T-cell (primary cell): ENCODE data around the gene VPS45. TPM values are rescaled to one million over a fixed set of nuclear protein-coding genes. Genes with fewer than 3 reads are reported as not detected.
A peak's percentile ranks its signal among the peaks of the same experiment; 100 is the strongest.

Experiments
- ATAC-seq, 4 experiments: fragments of 200-7000 bp in 3 of 4; fragments of 150-1000 bp in 1 of 4; cut with Tn5 transposase; replicated peaks in 1 of 4; 1 replicate in 3 of 4; 2 replicates in 1 of 4; pipeline ENCODE4 v1.10.0; 2021; ENCODE audit warnings: moderate library complexity in 3 of 4, mild to moderate bottlenecking in 2 of 4, moderate number of reproducible peaks in 1 of 4
- CTCF ChIA-PET, 2 donors: fragments of 300-600 bp; sonication (Branson Sonifier 250); formaldehyde crosslinking; loops; one replicate each; lab custom pipeline; 2022; ENCODE audit warnings: antibody characterized with exemption in 2 of 2; lab: Charles Lee
- POLR2A ChIA-PET, 2 donors: fragments of 300-600 bp; sonication (Branson Sonifier 250); formaldehyde crosslinking; loops; one replicate each; lab custom pipeline; 2022; ENCODE audit warnings: antibody characterized with exemption in 2 of 2; lab: Charles Lee
- DNase-seq, 35 experiments: peaks; one replicate each; pipeline versions ENCODE4 v3.0.0 to v3.0.0-alpha.2; 2013 to 2023
- H3K27ac ChIP-seq: one replicate; pipeline ENCODE4 v1.5.1; 2013; ENCODE audit warnings: low read length
- H3K27me3 ChIP-seq, 2 experiments: replicated peaks in 1 of 2; 1 replicate in 1 of 2; 2 replicates in 1 of 2; pipeline versions ENCODE4 v1.6.1 to v1.7.0; 2013; ENCODE audit warnings: low read length in 1 of 2, mixed read lengths in 1 of 2; ENCODE audit not compliant: control insufficient read depth in 2 of 2, insufficient read depth in 2 of 2; ENCODE audit errors: extremely low read depth in 1 of 2
- H3K36me3 ChIP-seq, 2 donors: 1 replicate in 1 of 2; 2 replicates in 1 of 2; pipeline versions ENCODE4 v1.6.1 to v1.7.0; 2013; ENCODE audit warnings: low read length in 1 of 2; ENCODE audit not compliant: control insufficient read depth in 2 of 2, insufficient read depth in 1 of 2; ENCODE audit errors: extremely low read depth in 1 of 2
- H3K4me1 ChIP-seq, 2 experiments: 1 replicate in 1 of 2; 2 replicates in 1 of 2; pipeline versions ENCODE4 v1.6.1 to v1.7.0; 2013; ENCODE audit warnings: low read length in 2 of 2, mixed read lengths in 1 of 2; ENCODE audit not compliant: insufficient read depth in 2 of 2, control insufficient read depth in 1 of 2; ENCODE audit errors: extremely low read depth in 1 of 2
- H3K4me3 ChIP-seq, 2 donors: 1 replicate in 1 of 2; 2 replicates in 1 of 2; pipeline versions ENCODE4 v1.5.1 to v1.7.0; 2013; ENCODE audit warnings: mild to moderate bottlenecking in 2 of 2, low read length in 1 of 2, moderate library complexity in 1 of 2; ENCODE audit not compliant: control insufficient read depth in 1 of 2; ENCODE audit errors: extremely low read depth in 1 of 2
- H3K9me3 ChIP-seq: 2 replicates; pipeline ENCODE4 v1.7.0; 2013
- H3K27ac Mint-ChIP-seq, 2 donors: one replicate each; pipeline ENCODE4 v1.8.0; 2020 to 2021; ENCODE audit warnings: mild to moderate bottlenecking in 2 of 2, mixed read lengths in 2 of 2
- H3K27me3 Mint-ChIP-seq, 2 donors: one replicate each; pipeline ENCODE4 v1.8.0; 2021 to 2022; ENCODE audit warnings: mixed read lengths in 2 of 2
- H3K36me3 Mint-ChIP-seq: one replicate; pipeline ENCODE4 v1.8.0; 2021; ENCODE audit warnings: mixed read lengths
- H3K4me1 Mint-ChIP-seq, 3 donors: one replicate each; pipeline ENCODE4 v1.8.0; 2020 to 2022; ENCODE audit warnings: mixed read lengths in 3 of 3, mild to moderate bottlenecking in 1 of 3
- H3K4me3 Mint-ChIP-seq, 3 donors: one replicate each; pipeline ENCODE4 v1.8.0; 2020 to 2022; ENCODE audit warnings: mild to moderate bottlenecking in 3 of 3, mixed read lengths in 3 of 3, moderate library complexity in 3 of 3
- H3K9me3 Mint-ChIP-seq, 3 donors: one replicate each; pipeline ENCODE4 v1.8.0; 2020 to 2022; ENCODE audit warnings: mixed read lengths in 3 of 3
- WGBS: methylation state at CpG from one replicate; pipeline ENCODE4 v1.1.5; 2013; ENCODE audit warnings: missing lambda C conversion rate; ENCODE audit not compliant: insufficient coverage; 5-methylcytosine and 5-hydroxymethylcytosine counted together
- total RNA-seq, 35 experiments: library from RNA in 6 of 35; stranded (reverse) in 6 of 35; fragments of 120-200 nt in 1 of 35; gene quantifications; one replicate each; pipeline versions ENCODE4 v1.2.1 to v1.2.4 and lab custom pipeline; 2013 to 2026

The VPS45 gene
- total RNA-seq, 5 donors from 2014 or later (not counting 1 experiment from before 2014, with no cell fraction given): 24.9 to 30.7 (median 28.0) TPM

DNA sequence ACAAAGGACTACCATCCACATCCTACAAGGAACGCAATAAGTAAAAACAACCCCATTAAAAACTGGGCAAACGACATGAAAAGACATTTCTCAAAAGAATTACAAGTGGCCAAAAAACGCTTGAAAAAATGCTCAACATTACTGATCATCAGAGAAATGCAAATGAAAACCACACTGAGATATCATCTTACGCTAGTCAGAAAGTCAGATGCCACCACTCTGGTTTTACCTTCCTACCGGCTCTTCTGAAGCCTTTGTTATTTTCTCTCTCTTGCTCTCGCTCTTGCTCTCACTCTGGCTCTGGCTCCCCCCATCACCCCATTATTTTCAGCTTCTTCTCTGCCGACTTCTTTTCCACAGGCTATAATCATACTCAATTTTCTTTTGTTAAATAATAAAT, 38.8 kb downstream of the VPS45 start:
- DNase-seq (peak in 27 of 35 experiments; percentile 2 to 69 (median 13)), ATAC-seq (peak; percentile 80 to 84 (median 82))
- Histone ChIP-seq H3K36me3 (no peaks in the 10 kb centered on the region), H3K4me1 (peaks cover 29 to 72% of the 10 kb centered on the region in 2 experiments), H3K27ac (peak overlapping the region; percentile 71), H3K9me3 (no peaks in the 10 kb centered on the region), H3K4me3 (peak overlapping the region in 1 of 2 donors; percentile 8), H3K27me3 (no peaks in the 10 kb centered on the region)
- Mint-ChIP-seq H3K27me3 (no peaks in the 10 kb centered on the region), H3K4me3 (peak overlapping the region; percentile 58 to 67 (median 62)), H3K36me3 (peaks cover 5% of the 10 kb centered on the region), H3K27ac (peak overlapping the region; percentile 98), H3K9me3 (no peaks in the 10 kb centered on the region), H3K4me1 (peaks cover 85 to 91% (median 86%) of the 10 kb centered on the region in 3 donors)
- WGBS: 16% methylated on average over 5 of the region's 7 CpGs
- POLR2A ChIA-PET: interaction anchor here in 1 of 2 donors (0.7 kb wide), 1 partner anchor 44 kb away, joined by 3 read pairs; no protein-coding TSS in a partner anchor
- CTCF ChIA-PET: no interaction called here

GRCh38 chr1:150109586-150109985, 42.0 kb downstream of the VPS45 start:
- ChIA-PET CTCF (interaction anchor here (0.7 to 1.3 kb wide), 6 partner anchors 17 to 78 kb away, joined by 3 to 5 read pairs (median 4); partner anchors contain the start of gene PLEKHO1 (in 1 of the 2)), POLR2A (interaction anchor here (0.8 to 0.9 kb wide), 2 partner anchors 18 to 51 kb away, joined by 6 to 9 read pairs; no protein-coding TSS in a partner anchor)
- H3K4me1 ChIP-seq: peaks cover 30 to 62% of the 10 kb centered on the region in 2 experiments
- no peaks in the 10 kb centered on the region for H3K36me3 ChIP-seq
- H3K27me3 ChIP-seq: no peaks in the 10 kb centered on the region
- WGBS: 20% methylated on average over 1 of the region's 3 CpGs
- Mint-ChIP-seq H3K4me1 (peaks cover 76 to 81% (median 79%) of the 10 kb centered on the region in 3 donors), H3K27ac (peak overlapping the region; percentile 94 to 95), H3K36me3 (peaks cover 19% of the 10 kb centered on the region), H3K4me3 (peak overlapping the region; percentile 73 to 82 (median 74)), H3K9me3 (no peaks in the 10 kb centered on the region), H3K27me3 (no peaks in the 10 kb centered on the region)
- DNase-seq (peak in 1 of 35 experiments; percentile 57), ATAC-seq (peak; percentile 50 to 66 (median 56))
- no peaks in the 10 kb centered on the region for H3K9me3 ChIP-seq
- H3K27ac ChIP-seq: peak overlapping the region; percentile 74
- peak overlapping the region; percentile 0 to 39 for H3K4me3 ChIP-seq

GRCh38 chr1:150110116-150110515, 42.5 kb downstream of the VPS45 start:
- no peaks in the 10 kb centered on the region for H3K27me3 ChIP-seq
- ChIA-PET CTCF (interaction anchor here (0.6 to 1.3 kb wide), 6 partner anchors 31 to 77 kb away, joined by 3 to 4 read pairs (median 3); partner anchors contain the start of gene PLEKHO1 (in 1 of the 2)), POLR2A (interaction anchor here (0.6 to 0.9 kb wide), 3 partner anchors 18 to 179 kb away, joined by 6 to 9 read pairs (median 6); no protein-coding TSS in a partner anchor)
- no peaks in the 10 kb centered on the region for H3K36me3 ChIP-seq
- H3K27me3 Mint-ChIP-seq: no peaks in the 10 kb centered on the region
- no CpG with 5 or more reads among the region's 2 CpGs for WGBS
- peak overlapping the region; percentile 94 to 95 for H3K27ac Mint-ChIP-seq
- peak overlapping the region; percentile 0 to 39 for H3K4me3 ChIP-seq
- DNase-seq (peak in 1 of 35 experiments; percentile 41), ATAC-seq (peak; percentile 46 to 58 (median 52))
- peaks cover 2 to 3% (median 3%) of the 10 kb centered on the region in 3 donors for H3K9me3 Mint-ChIP-seq
- peaks cover 73 to 79% (median 73%) of the 10 kb centered on the region in 3 donors for H3K4me1 Mint-ChIP-seq
- peak overlapping the region; percentile 73 to 82 (median 74) for H3K4me3 Mint-ChIP-seq
- peak overlapping the region; percentile 74 for H3K27ac ChIP-seq
- H3K36me3 Mint-ChIP-seq: peaks cover 19% of the 10 kb centered on the region
- peaks cover 28 to 58% of the 10 kb centered on the region in 2 experiments for H3K4me1 ChIP-seq
- no peaks in the 10 kb centered on the region for H3K9me3 ChIP-seq

DNA sequence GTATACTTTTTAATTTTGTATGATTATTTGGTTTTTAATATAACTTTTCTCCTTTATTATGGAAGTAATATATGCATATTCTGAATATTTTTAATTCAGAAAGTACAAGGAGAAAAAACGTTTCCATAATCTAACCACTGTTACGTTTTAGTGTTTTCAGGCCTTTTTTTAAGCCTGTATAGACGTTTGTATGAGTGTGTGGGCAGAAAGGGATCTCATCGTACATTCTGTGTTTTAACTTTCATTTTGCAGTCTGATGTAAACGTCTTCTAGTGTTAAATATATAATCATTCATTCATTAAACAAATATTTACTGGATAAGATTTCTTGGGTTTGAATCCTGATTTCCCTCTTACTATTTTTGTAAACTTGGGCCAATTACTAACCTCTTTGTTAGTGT, 44.1 kb downstream of the VPS45 start:
- peaks cover 26% of the 10 kb centered on the region for H3K36me3 Mint-ChIP-seq
- H3K4me3 ChIP-seq: peak overlapping the region in 1 of 2 donors; percentile 39

DNA sequence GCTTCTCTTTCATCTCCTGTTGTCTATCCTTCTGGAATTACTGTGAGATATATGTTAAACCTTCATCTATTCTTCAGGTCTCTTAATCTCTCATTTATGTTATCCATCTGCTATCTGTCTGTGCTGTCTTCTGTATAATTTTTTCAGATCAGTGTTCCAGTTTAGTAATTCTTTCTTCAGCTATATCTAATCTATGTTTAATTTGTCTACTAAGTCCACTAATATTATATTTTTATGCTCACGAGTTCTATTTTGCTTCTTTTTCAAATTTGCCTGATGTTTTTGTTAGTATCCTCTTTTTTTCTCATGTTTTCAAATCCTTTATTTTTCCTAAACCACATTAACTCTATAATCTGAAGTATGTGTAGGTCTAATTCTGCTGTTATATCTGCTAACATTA, 47.5 kb downstream of the VPS45 start:
- Mint-ChIP-seq H3K4me3 (peak overlapping the region in 1 of 3 donors; percentile 51), H3K27me3 (no peaks in the 10 kb centered on the region), H3K4me1 (peaks cover 29 to 52% (median 34%) of the 10 kb centered on the region in 3 donors), H3K27ac (no peak overlapping the region), H3K9me3 (peaks cover 4 to 8% (median 6%) of the 10 kb centered on the region in 3 donors), H3K36me3 (peaks cover 26% of the 10 kb centered on the region)
- no peaks in the 10 kb centered on the region for H3K36me3 ChIP-seq
- no peak for DNase-seq
- no CpG with 5 or more reads among the region's 1 CpG for WGBS
- ChIA-PET POLR2A (interaction anchor here in 1 of 2 donors (0.6 kb wide), 1 partner anchor 817 kb away, joined by 5 read pairs; no protein-coding TSS in a partner anchor), CTCF (no interaction called here)
- no peak for ATAC-seq
- no peak overlapping the region for H3K27ac ChIP-seq
- H3K9me3 ChIP-seq: no peaks in the 10 kb centered on the region
- peaks cover 11 to 16% of the 10 kb centered on the region in 2 experiments for H3K4me1 ChIP-seq
- no peaks in the 10 kb centered on the region for H3K27me3 ChIP-seq
- H3K4me3 ChIP-seq: no peak overlapping the region

More for the DNA sequence above, 44.1 kb downstream of the VPS45 start:
- peak overlapping the region; percentile 73 to 82 (median 74) for H3K4me3 Mint-ChIP-seq
- no CpG with 5 or more reads among the region's 5 CpGs for WGBS
- no peaks in the 10 kb centered on the region for H3K36me3 ChIP-seq
- DNase-seq: no peak
- H3K9me3 Mint-ChIP-seq: peaks cover 4 to 8% (median 6%) of the 10 kb centered on the region in 3 donors
- H3K4me1 ChIP-seq: peaks cover 25 to 47% of the 10 kb centered on the region in 2 experiments
- ChIA-PET CTCF (no interaction called here), POLR2A (no interaction called here)
- peak overlapping the region; percentile 56 to 84 for H3K27ac Mint-ChIP-seq
- H3K27ac ChIP-seq: peak overlapping the region; percentile 74
- ATAC-seq: no peak
- peaks cover 58 to 67% (median 63%) of the 10 kb centered on the region in 3 donors for H3K4me1 Mint-ChIP-seq
- no peaks in the 10 kb centered on the region for H3K9me3 ChIP-seq
- no peaks in the 10 kb centered on the region for H3K27me3 Mint-ChIP-seq
- H3K27me3 ChIP-seq: no peaks in the 10 kb centered on the region

GRCh38 chr1:150118716-150119115, 51.1 kb downstream of the VPS45 start:
- H3K4me1 Mint-ChIP-seq: peaks cover 12 to 32% (median 14%) of the 10 kb centered on the region in 3 donors
- Histone ChIP-seq H3K4me3 (no peak overlapping the region), H3K36me3 (no peaks in the 10 kb centered on the region), H3K27me3 (no peaks in the 10 kb centered on the region), H3K4me1 (peaks cover 0 to 4% of the 10 kb centered on the region in 2 experiments), H3K27ac (no peak overlapping the region), H3K9me3 (no peaks in the 10 kb centered on the region)
- H3K27me3 Mint-ChIP-seq: no peaks in the 10 kb centered on the region
- H3K9me3 Mint-ChIP-seq: peaks cover 4 to 9% (median 8%) of the 10 kb centered on the region in 3 donors
- H3K4me3 Mint-ChIP-seq: no peak overlapping the region
- no CpG with 5 or more reads among the region's 2 CpGs for WGBS
- ChIA-PET CTCF (no interaction called here), POLR2A (interaction anchor here in 1 of 2 donors (0.7 kb wide), 1 partner anchor 28 kb away, joined by 7 read pairs; no protein-coding TSS in a partner anchor)
- DNase-seq: no peak
- H3K27ac Mint-ChIP-seq: peak overlapping the region in 1 of 2 donors; percentile 59
- H3K36me3 Mint-ChIP-seq: peaks cover 29% of the 10 kb centered on the region
- ATAC-seq: no peak
